CD1c-positive myeloid dendritic cell (primary cell): ENCODE measurements around the gene EIF4A2.
"Not testable (repeated sequence)": the region's sequence is repeated elsewhere in the genome, so short reads cannot be mapped to it uniquely, and the experiment has no call there.

Experiments used
- DNase-seq: peaks from one replicate; pipeline ENCODE4 v3.0.0-alpha.2; 2016; ENCODE audit errors: extremely low spot score

Gene EIF4A2

GRCh38 chr3:186818956-186819355 is 35.6 kb downstream of the EIF4A2 start:
- no peak for DNase-seq

- peak; percentile 70 for DNase-seq
Measured at GRCh38 chr3:186821429-186822387, 38.3 kb downstream of the EIF4A2 start.

GRCh38 chr3:186822388-186822759 is 39.0 kb downstream of the EIF4A2 start:
- not testable (repeated sequence) for DNase-seq

- DNase-seq, result no peak
Measured at GRCh38 chr3:186823386-186823785, 40.0 kb downstream of the EIF4A2 start.

GRCh38 chr3:186824430-186825139 is 41.2 kb downstream of the EIF4A2 start:
- no peak for DNase-seq

- peak; percentile 23 for DNase-seq
Measured at GRCh38 chr3:186825294-186825821, 42.0 kb downstream of the EIF4A2 start.

- DNase-seq, result no peak
Measured at GRCh38 chr3:186825872-186826409, 42.6 kb downstream of the EIF4A2 start.

- no peak for DNase-seq
Measured at GRCh38 chr3:186826410-186826975, 43.1 kb downstream of the EIF4A2 start.

GRCh38 chr3:186826976-186827857 is 43.8 kb downstream of the EIF4A2 start:
- DNase-seq, result peak; percentile 97

- no peak for DNase-seq
Measured at GRCh38 chr3:186828340-186828739, 45.0 kb downstream of the EIF4A2 start.

- DNase-seq, result no peak
Measured at GRCh38 chr3:186831798-186832197, 48.4 kb downstream of the EIF4A2 start.

- no peak for DNase-seq
Measured at GRCh38 chr3:186832276-186832675, 48.9 kb downstream of the EIF4A2 start.
